Gastroesophageal sphincter (tissue), 3 donors: ENCODE data around the gene KCNJ12.
"Not testable (repeated sequence)": the region's sequence is repeated elsewhere in the genome, so short reads cannot be mapped to it uniquely, and the experiment has no call there.

Source experiments
- CTCF ChIP-seq, 4 experiments: fragments of 200-600 bp in 2 of 4; fragments of 450-650 bp in 2 of 4; sonication (generic) in 1 of 4; IDR thresholded peaks; one replicate each; pipeline ENCODE4 v1.5.1; 2017 to 2019; ENCODE audit warnings: antibody characterized with exemption in 4 of 4, mild to moderate bottlenecking in 2 of 4, moderate library complexity in 2 of 4
- POLR2A ChIP-seq, 2 donors: fragments of 450-650 bp; IDR thresholded peaks; one replicate each; pipeline ENCODE4 v1.6.1; 2017; ENCODE audit warnings: antibody characterized with exemption in 2 of 2, mild to moderate bottlenecking in 2 of 2, moderate library complexity in 1 of 2
- POLR2AphosphoS5 ChIP-seq: sonication (generic); formaldehyde crosslinking; IDR thresholded peaks from one replicate; pipeline ENCODE4 v1.6.1; 2017; ENCODE audit warnings: antibody characterized with exemption

- TF ChIP-seq CTCF (IDR thresholded peaks at IDR 0.05); POLR2A (IDR thresholded peaks at IDR 0.05); POLR2AphosphoS5: not testable (repeated sequence)
Observed at GRCh38 chr17:21339571-21339970, 36.6 kb upstream of the KCNJ12 start.
